Astrocyte of the cerebellum (primary cell): ENCODE data around the gene RNU1-3.
"Not testable (repeated sequence)": the region's sequence is repeated elsewhere in the genome, so short reads cannot be mapped to it uniquely, and the experiment has no call there.

Source experiments
- DNase-seq: peaks from one replicate; pipeline ENCODE4 v3.0.0-alpha.2; 2011; ENCODE audit warnings: low read depth
- H3K4me3 ChIP-seq: 2 replicates; pipeline ENCODE4 v1.5.1; 2011; ENCODE audit warnings: mild to moderate bottlenecking, low read depth, low read length, moderate library complexity
- in situ Hi-C: cut with HindIII; loops from 2 replicates; pipeline ENCODE4 v1.10.0; 2017; ENCODE audit warnings: low sequenced_read_pairs

Gene RNU1-3

GRCh38 chr1:16666502-16667413, at the start of gene RNU1-3:
Gene RNU1-3, minus strand, starts transcription at chr1:16666948.
- DNase-seq, in situ Hi-C loops, H3K4me3 ChIP-seq: not testable (repeated sequence)

GRCh38 chr1:16713480-16713879, 46.7 kb upstream of the RNU1-3 start:
- H3K4me3 ChIP-seq, DNase-seq, in situ Hi-C loops: not testable (repeated sequence)

- DNase-seq, in situ Hi-C loops, H3K4me3 ChIP-seq: not testable (repeated sequence)
These were observed 46.2 kb upstream of the RNU1-3 start for GRCh38 chr1:16712984-16713383.

GRCh38 chr1:16712582-16712981, 45.8 kb upstream of the RNU1-3 start:
- DNase-seq, H3K4me3 ChIP-seq, in situ Hi-C loops: not testable (repeated sequence)

- in situ Hi-C loops, DNase-seq, H3K4me3 ChIP-seq: not testable (repeated sequence)
These were observed 45.4 kb upstream of the RNU1-3 start for GRCh38 chr1:16712131-16712530.

- H3K4me3 ChIP-seq, in situ Hi-C loops, DNase-seq: not testable (repeated sequence)
These were observed 43.9 kb upstream of the RNU1-3 start for GRCh38 chr1:16710618-16711017.

GRCh38 chr1:16709659-16710087, 42.9 kb upstream of the RNU1-3 start:
- H3K4me3 ChIP-seq, in situ Hi-C loops, DNase-seq: not testable (repeated sequence)

GRCh38 chr1:16708704-16709103, 42.0 kb upstream of the RNU1-3 start:
- in situ Hi-C loops, H3K4me3 ChIP-seq, DNase-seq: not testable (repeated sequence)

- H3K4me3 ChIP-seq, DNase-seq, in situ Hi-C loops: not testable (repeated sequence)
These were observed 40.7 kb upstream of the RNU1-3 start for GRCh38 chr1:16707130-16708093.

GRCh38 chr1:16706302-16706701, 39.6 kb upstream of the RNU1-3 start:
- in situ Hi-C loops, result not testable (repeated sequence)

GRCh38 chr1:16704502-16705100, 37.9 kb upstream of the RNU1-3 start:
- H3K4me3 ChIP-seq, in situ Hi-C loops, DNase-seq: not testable (repeated sequence)

More at GRCh38 chr1:16706302-16706701, 39.6 kb upstream of the RNU1-3 start:
- not testable (repeated sequence) for H3K4me3 ChIP-seq, DNase-seq

- H3K4me3 ChIP-seq, in situ Hi-C loops, DNase-seq: not testable (repeated sequence)
These were observed 37.3 kb upstream of the RNU1-3 start for GRCh38 chr1:16704076-16704475.

GRCh38 chr1:16703602-16704001, 36.9 kb upstream of the RNU1-3 start:
- DNase-seq, in situ Hi-C loops, H3K4me3 ChIP-seq: not testable (repeated sequence)

GRCh38 chr1:16703141-16703540, 36.4 kb upstream of the RNU1-3 start:
- H3K4me3 ChIP-seq, DNase-seq, in situ Hi-C loops: not testable (repeated sequence)

- in situ Hi-C loops, H3K4me3 ChIP-seq, DNase-seq: not testable (repeated sequence)
These were observed 35.5 kb upstream of the RNU1-3 start for GRCh38 chr1:16702280-16702679.

- DNase-seq, in situ Hi-C loops, H3K4me3 ChIP-seq: not testable (repeated sequence)
These were observed 34.4 kb upstream of the RNU1-3 start for GRCh38 chr1:16701189-16701588.
